Uterus (tissue), 4 donors: ENCODE measurements around the gene SKIC3. TPM values are rescaled to one million over a fixed set of nuclear protein-coding genes. Genes with fewer than 3 reads are reported as not detected.

Experiments used
- DNase-seq, 2 donors: peaks; one replicate each; pipeline ENCODE4 v3.0.0-alpha.2; 2019 to 2020
- H3K27ac ChIP-seq, 2 donors: fragments of 200-600 bp; sonication (generic); 1 replicate in 1 of 2; 2 replicates in 1 of 2; pipeline ENCODE4 v1.5.1; 2016 to 2018
- H3K27me3 ChIP-seq, 2 donors: fragments of 200-600 bp; sonication (generic); one replicate each; pipeline ENCODE4 v1.5.1; 2018 to 2019; ENCODE audit warnings: control low read depth in 1 of 2
- H3K36me3 ChIP-seq, 2 donors: fragments of 200-600 bp; sonication (generic); one replicate each; pipeline ENCODE4 v1.5.1; 2019; ENCODE audit warnings: control low read depth in 1 of 2
- H3K4me1 ChIP-seq, 2 donors: fragments of 200-600 bp; sonication (generic); one replicate each; pipeline ENCODE4 v1.5.1; 2018 to 2019; ENCODE audit warnings: control low read depth in 1 of 2
- H3K4me3 ChIP-seq, 2 donors: fragments of 200-600 bp; sonication (generic); 1 replicate in 1 of 2; 2 replicates in 1 of 2; pipeline ENCODE4 v1.5.1; 2018 to 2019; ENCODE audit warnings: mild to moderate bottlenecking in 1 of 2
- H3K9me3 ChIP-seq, 2 donors: fragments of 200-600 bp; sonication (generic); one replicate each; pipeline ENCODE4 v1.5.1; 2019; ENCODE audit warnings: control low read depth in 1 of 2
- POLR2A ChIP-seq, 2 donors: fragments of 450-650 bp; IDR thresholded peaks; one replicate each; pipeline ENCODE4 v1.6.1; 2016; ENCODE audit warnings: antibody characterized with exemption in 2 of 2, mild to moderate bottlenecking in 1 of 2, moderate library complexity in 1 of 2
- intact Hi-C: fragments of 100-400 bp; cut with DNase I; formaldehyde crosslinking; loops from one replicate; pipeline ENCODE4 v1.15.1; 2023; ENCODE audit warnings: low total_unique reads
- total RNA-seq, 4 donors: library from RNA; depleted of rRNA in 3 of 4; stranded (reverse); fragments of >200 nt in 3 of 4; gene quantifications; one replicate each; pipeline versions ENCODE4 v1.1.0 to v1.2.4, GENCODE V29; 2014 to 2023
- TF ChIP-seq, protein P1 (sequence below), 4 experiments: fragments of 200-600 bp in 2 of 4; fragments of 450-650 bp in 2 of 4; sonication (generic) in 2 of 4; IDR thresholded peaks; one replicate each; pipeline ENCODE4 v1.5.1; 2016 to 2019; ENCODE audit warnings: antibody characterized with exemption in 4 of 4, mild to moderate bottlenecking in 2 of 4, moderate library complexity in 1 of 4
- donor health status: DM: yes; HTN: yes; CAD: no.

SKIC3 gene
- 100 to 1,000 TPM in 1 of 4 donors, 10 to 100 TPM in 3; 40.3 to 219 (median 90.6) TPM for total RNA-seq

DNA sequence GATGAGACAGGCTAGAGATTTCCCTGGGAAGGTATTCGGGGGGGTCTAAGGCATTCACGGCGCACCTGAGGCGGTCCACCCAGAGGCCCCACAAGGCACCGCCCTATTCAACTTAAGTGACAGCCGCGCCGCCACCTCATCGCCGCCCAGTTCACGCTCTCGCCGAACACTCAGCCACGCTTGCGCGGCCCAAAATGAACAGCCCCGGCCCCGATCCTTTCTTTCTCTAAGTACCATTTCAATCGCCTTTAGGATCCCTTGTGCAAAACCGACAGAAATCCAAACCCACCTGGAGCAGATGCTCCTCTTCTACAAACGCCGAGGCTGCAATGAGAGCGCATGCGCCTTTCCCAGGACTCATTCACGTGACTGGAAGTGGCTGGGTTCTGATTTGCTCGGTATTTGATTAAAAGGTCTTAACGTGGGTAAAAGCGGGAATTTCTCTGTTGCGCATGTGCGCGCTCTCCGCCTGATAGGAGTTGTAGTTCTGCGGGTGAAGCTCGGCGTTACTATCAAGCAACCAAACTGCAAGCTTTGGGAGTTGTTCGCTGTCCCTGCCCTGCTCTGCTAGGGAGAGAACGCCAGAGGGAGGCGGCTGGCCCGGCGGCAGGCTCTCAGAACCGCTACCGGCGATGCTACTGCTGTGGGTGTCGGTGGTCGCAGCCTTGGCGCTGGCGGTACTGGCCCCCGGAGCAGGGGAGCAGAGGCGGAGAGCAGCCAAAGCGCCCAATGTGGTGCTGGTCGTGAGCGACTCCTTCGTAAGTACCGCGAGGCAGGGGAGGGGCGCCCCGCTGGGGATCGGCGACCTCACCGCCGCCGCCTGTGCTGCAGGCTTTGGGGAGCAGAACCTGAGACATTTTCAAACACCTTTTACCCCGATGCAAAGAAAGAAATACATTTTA is at the start of gene SKIC3, which contains the start of gene ARSK:
Gene SKIC3, minus strand, starts transcription at position 331 of the 902 bp plus-strand sequence. CDS start 7,827 bp downstream, outside the sequence.
Gene ARSK, plus strand, starts transcription at position 455 of the 902 bp plus-strand sequence. Its CDS starts 178 bp downstream, at position 633.
- H3K27ac ChIP-seq: peak within 1 kb of the TSS; percentile 80 to 89
- DNase-seq: peak; percentile 94 to 96
- TF ChIP-seq, protein P1, sequence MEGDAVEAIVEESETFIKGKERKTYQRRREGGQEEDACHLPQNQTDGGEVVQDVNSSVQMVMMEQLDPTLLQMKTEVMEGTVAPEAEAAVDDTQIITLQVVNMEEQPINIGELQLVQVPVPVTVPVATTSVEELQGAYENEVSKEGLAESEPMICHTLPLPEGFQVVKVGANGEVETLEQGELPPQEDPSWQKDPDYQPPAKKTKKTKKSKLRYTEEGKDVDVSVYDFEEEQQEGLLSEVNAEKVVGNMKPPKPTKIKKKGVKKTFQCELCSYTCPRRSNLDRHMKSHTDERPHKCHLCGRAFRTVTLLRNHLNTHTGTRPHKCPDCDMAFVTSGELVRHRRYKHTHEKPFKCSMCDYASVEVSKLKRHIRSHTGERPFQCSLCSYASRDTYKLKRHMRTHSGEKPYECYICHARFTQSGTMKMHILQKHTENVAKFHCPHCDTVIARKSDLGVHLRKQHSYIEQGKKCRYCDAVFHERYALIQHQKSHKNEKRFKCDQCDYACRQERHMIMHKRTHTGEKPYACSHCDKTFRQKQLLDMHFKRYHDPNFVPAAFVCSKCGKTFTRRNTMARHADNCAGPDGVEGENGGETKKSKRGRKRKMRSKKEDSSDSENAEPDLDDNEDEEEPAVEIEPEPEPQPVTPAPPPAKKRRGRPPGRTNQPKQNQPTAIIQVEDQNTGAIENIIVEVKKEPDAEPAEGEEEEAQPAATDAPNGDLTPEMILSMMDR (IDR thresholded peaks at IDR 0.05): peak in 3 of 4 experiments; percentile 28 to 47 (median 43)
- peak; percentile 78 to 81 for TF ChIP-seq POLR2A (IDR thresholded peaks at IDR 0.05)
- H3K9me3 ChIP-seq: no peaks in the 10 kb centered on the region
- intact Hi-C loops: no loop called here
- no peaks in the 10 kb centered on the region for H3K27me3 ChIP-seq
- peaks cover 0 to 5% of the 10 kb centered on the region in 2 donors for H3K4me1 ChIP-seq
- no peaks in the 10 kb centered on the region for H3K36me3 ChIP-seq
- H3K4me3 ChIP-seq: peak within 1 kb of the TSS; percentile 54 to 75

- DNase-seq: no peak
- Histone ChIP-seq H3K36me3 (no peaks in the 10 kb centered on the region), H3K9me3 (no peaks in the 10 kb centered on the region), H3K27ac (no peak overlapping the region), H3K27me3 (no peaks in the 10 kb centered on the region), H3K4me3 (no peak overlapping the region), H3K4me1 (no peaks in the 10 kb centered on the region)
- intact Hi-C loops: no loop called here
- no peak for TF ChIP-seq POLR2A (IDR thresholded peaks at IDR 0.05)
- TF ChIP-seq, protein P1 (IDR thresholded peaks at IDR 0.05): no peak
These were observed 45.8 kb upstream of the SKIC3 start for GRCh38 chr5:95600557-95600956.

GRCh38 chr5:95599252-95599651 is 44.5 kb upstream of the SKIC3 start:
- no peaks in the 10 kb centered on the region for H3K27me3 ChIP-seq
- no peaks in the 10 kb centered on the region for H3K4me1 ChIP-seq
- H3K36me3 ChIP-seq: no peaks in the 10 kb centered on the region
- H3K9me3 ChIP-seq: no peaks in the 10 kb centered on the region
- intact Hi-C loops: no loop called here
- H3K27ac ChIP-seq: no peak overlapping the region
- TF ChIP-seq, protein P1 (IDR thresholded peaks at IDR 0.05): no peak
- TF ChIP-seq POLR2A (IDR thresholded peaks at IDR 0.05): no peak
- H3K4me3 ChIP-seq: no peak overlapping the region
- no peak for DNase-seq

- no peaks in the 10 kb centered on the region for H3K9me3 ChIP-seq
- H3K4me3 ChIP-seq: no peak overlapping the region
- no peaks in the 10 kb centered on the region for H3K4me1 ChIP-seq
- no peaks in the 10 kb centered on the region for H3K36me3 ChIP-seq
- no peak overlapping the region for H3K27ac ChIP-seq
- intact Hi-C loops: no loop called here
- no peak for DNase-seq
- no peaks in the 10 kb centered on the region for H3K27me3 ChIP-seq
- TF ChIP-seq, protein P1 (IDR thresholded peaks at IDR 0.05): no peak
- TF ChIP-seq POLR2A (IDR thresholded peaks at IDR 0.05): no peak
These were observed 40.6 kb upstream of the SKIC3 start for GRCh38 chr5:95595289-95595931.

DNA sequence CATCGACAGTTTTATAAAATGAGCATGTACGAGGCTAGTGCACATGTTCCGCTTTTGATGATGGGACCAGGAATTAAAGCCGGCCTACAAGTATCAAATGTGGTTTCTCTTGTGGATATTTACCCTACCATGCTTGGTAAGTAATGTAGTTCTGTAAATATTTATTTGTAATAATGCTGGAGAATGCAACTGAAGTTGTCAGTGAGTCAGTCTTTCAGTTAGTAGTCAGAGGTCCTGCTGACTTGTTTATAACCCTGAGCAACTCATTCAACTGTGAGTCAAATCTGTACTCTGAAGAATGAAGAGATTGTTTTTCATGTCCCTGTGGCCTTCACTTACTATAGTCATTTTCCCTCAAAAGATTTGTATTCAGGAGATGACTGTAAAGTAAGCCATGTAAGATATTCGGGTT is 36.7 kb upstream of the SKIC3 start:
- no peak for DNase-seq
- Histone ChIP-seq H3K9me3 (no peaks in the 10 kb centered on the region), H3K4me3 (no peak overlapping the region), H3K36me3 (no peaks in the 10 kb centered on the region), H3K27ac (no peak overlapping the region), H3K27me3 (no peaks in the 10 kb centered on the region), H3K4me1 (no peaks in the 10 kb centered on the region)
- intact Hi-C loops: no loop called here
- TF ChIP-seq POLR2A (IDR thresholded peaks at IDR 0.05): no peak
- TF ChIP-seq, protein P1 (IDR thresholded peaks at IDR 0.05): no peak
